ENCODE measurements around the gene SLC22A31.

DNA sequence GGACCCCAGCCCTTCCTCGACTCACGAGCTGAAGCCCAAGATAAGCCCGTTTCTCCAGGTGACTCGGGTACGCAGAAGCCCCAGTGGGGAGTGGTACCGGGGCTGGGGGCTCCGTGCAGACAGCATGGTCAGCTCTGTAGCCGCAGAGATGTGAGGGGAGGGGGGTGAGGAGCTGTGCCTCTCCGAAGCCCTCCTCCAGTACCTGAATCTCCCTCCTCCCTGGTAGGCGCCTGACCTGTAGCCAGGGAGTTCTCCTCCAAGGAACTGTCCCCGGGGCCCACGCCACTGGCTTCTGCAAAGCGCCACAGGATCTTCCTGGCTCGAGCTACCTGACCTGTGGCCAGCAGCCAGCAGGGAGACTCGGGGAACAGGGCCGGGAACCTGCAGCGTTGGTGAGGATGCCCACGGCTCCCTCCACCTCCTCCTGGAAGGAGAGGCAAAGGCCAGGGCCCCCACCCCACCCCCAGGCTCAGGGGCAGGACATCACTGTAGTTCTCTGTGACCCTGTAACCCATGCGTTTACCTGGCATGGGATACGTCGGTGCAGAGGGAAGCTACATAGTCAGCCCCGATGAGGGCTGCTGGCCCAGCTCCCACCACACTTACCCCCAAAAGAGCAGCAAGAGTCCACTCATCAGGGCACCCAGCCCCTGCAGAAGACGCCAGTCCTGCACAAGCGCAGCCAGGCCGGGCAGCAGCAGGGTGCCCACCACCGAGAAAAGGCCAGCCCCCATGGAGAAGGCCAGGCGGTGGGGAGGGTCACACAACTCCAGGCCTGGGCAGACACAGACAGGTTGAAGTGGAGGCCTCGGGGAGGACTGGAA, 1.7 kb downstream of the SLC22A31 start:
- no peak for TF ChIP-seq POLR2AphosphoS5 (IDR thresholded peaks at IDR 0.05; ENCODE audit: low read depth)
- TF ChIP-seq, protein P1, sequence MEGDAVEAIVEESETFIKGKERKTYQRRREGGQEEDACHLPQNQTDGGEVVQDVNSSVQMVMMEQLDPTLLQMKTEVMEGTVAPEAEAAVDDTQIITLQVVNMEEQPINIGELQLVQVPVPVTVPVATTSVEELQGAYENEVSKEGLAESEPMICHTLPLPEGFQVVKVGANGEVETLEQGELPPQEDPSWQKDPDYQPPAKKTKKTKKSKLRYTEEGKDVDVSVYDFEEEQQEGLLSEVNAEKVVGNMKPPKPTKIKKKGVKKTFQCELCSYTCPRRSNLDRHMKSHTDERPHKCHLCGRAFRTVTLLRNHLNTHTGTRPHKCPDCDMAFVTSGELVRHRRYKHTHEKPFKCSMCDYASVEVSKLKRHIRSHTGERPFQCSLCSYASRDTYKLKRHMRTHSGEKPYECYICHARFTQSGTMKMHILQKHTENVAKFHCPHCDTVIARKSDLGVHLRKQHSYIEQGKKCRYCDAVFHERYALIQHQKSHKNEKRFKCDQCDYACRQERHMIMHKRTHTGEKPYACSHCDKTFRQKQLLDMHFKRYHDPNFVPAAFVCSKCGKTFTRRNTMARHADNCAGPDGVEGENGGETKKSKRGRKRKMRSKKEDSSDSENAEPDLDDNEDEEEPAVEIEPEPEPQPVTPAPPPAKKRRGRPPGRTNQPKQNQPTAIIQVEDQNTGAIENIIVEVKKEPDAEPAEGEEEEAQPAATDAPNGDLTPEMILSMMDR (conservative IDR thresholded peaks at IDR 0.05; ENCODE audit: low read depth in 2 of 2) = no peak
- TF ChIP-seq, protein P2, sequence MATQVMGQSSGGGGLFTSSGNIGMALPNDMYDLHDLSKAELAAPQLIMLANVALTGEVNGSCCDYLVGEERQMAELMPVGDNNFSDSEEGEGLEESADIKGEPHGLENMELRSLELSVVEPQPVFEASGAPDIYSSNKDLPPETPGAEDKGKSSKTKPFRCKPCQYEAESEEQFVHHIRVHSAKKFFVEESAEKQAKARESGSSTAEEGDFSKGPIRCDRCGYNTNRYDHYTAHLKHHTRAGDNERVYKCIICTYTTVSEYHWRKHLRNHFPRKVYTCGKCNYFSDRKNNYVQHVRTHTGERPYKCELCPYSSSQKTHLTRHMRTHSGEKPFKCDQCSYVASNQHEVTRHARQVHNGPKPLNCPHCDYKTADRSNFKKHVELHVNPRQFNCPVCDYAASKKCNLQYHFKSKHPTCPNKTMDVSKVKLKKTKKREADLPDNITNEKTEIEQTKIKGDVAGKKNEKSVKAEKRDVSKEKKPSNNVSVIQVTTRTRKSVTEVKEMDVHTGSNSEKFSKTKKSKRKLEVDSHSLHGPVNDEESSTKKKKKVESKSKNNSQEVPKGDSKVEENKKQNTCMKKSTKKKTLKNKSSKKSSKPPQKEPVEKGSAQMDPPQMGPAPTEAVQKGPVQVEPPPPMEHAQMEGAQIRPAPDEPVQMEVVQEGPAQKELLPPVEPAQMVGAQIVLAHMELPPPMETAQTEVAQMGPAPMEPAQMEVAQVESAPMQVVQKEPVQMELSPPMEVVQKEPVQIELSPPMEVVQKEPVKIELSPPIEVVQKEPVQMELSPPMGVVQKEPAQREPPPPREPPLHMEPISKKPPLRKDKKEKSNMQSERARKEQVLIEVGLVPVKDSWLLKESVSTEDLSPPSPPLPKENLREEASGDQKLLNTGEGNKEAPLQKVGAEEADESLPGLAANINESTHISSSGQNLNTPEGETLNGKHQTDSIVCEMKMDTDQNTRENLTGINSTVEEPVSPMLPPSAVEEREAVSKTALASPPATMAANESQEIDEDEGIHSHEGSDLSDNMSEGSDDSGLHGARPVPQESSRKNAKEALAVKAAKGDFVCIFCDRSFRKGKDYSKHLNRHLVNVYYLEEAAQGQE (IDR thresholded peaks at IDR 0.05; ENCODE audit: unreplicated experiment) = no peak
- TF ChIP-seq ZNF331 (CRISPR knock-in tag; IDR thresholded peaks at IDR 0.05; ENCODE audit: low read depth) = no peak
- TF ChIP-seq CREB1 (CRISPR knock-in tag; IDR thresholded peaks at IDR 0.05; ENCODE audit: low read depth) = no peak
- no peak for TF ChIP-seq STAT1 (IDR thresholded peaks at IDR 0.05; ENCODE audit: unreplicated experiment)
- no peak for TF ChIP-seq JUNB (IDR thresholded peaks at IDR 0.05; ENCODE audit: unreplicated experiment)
- TF ChIP-seq EZH2phosphoT487 (IDR thresholded peaks at IDR 0.05; ENCODE audit: unreplicated experiment) = no peak
- TF ChIP-seq EZH2 (IDR thresholded peaks at IDR 0.05; ENCODE audit: low read depth, unreplicated experiment) = no peak
- TF ChIP-seq, protein P3, sequence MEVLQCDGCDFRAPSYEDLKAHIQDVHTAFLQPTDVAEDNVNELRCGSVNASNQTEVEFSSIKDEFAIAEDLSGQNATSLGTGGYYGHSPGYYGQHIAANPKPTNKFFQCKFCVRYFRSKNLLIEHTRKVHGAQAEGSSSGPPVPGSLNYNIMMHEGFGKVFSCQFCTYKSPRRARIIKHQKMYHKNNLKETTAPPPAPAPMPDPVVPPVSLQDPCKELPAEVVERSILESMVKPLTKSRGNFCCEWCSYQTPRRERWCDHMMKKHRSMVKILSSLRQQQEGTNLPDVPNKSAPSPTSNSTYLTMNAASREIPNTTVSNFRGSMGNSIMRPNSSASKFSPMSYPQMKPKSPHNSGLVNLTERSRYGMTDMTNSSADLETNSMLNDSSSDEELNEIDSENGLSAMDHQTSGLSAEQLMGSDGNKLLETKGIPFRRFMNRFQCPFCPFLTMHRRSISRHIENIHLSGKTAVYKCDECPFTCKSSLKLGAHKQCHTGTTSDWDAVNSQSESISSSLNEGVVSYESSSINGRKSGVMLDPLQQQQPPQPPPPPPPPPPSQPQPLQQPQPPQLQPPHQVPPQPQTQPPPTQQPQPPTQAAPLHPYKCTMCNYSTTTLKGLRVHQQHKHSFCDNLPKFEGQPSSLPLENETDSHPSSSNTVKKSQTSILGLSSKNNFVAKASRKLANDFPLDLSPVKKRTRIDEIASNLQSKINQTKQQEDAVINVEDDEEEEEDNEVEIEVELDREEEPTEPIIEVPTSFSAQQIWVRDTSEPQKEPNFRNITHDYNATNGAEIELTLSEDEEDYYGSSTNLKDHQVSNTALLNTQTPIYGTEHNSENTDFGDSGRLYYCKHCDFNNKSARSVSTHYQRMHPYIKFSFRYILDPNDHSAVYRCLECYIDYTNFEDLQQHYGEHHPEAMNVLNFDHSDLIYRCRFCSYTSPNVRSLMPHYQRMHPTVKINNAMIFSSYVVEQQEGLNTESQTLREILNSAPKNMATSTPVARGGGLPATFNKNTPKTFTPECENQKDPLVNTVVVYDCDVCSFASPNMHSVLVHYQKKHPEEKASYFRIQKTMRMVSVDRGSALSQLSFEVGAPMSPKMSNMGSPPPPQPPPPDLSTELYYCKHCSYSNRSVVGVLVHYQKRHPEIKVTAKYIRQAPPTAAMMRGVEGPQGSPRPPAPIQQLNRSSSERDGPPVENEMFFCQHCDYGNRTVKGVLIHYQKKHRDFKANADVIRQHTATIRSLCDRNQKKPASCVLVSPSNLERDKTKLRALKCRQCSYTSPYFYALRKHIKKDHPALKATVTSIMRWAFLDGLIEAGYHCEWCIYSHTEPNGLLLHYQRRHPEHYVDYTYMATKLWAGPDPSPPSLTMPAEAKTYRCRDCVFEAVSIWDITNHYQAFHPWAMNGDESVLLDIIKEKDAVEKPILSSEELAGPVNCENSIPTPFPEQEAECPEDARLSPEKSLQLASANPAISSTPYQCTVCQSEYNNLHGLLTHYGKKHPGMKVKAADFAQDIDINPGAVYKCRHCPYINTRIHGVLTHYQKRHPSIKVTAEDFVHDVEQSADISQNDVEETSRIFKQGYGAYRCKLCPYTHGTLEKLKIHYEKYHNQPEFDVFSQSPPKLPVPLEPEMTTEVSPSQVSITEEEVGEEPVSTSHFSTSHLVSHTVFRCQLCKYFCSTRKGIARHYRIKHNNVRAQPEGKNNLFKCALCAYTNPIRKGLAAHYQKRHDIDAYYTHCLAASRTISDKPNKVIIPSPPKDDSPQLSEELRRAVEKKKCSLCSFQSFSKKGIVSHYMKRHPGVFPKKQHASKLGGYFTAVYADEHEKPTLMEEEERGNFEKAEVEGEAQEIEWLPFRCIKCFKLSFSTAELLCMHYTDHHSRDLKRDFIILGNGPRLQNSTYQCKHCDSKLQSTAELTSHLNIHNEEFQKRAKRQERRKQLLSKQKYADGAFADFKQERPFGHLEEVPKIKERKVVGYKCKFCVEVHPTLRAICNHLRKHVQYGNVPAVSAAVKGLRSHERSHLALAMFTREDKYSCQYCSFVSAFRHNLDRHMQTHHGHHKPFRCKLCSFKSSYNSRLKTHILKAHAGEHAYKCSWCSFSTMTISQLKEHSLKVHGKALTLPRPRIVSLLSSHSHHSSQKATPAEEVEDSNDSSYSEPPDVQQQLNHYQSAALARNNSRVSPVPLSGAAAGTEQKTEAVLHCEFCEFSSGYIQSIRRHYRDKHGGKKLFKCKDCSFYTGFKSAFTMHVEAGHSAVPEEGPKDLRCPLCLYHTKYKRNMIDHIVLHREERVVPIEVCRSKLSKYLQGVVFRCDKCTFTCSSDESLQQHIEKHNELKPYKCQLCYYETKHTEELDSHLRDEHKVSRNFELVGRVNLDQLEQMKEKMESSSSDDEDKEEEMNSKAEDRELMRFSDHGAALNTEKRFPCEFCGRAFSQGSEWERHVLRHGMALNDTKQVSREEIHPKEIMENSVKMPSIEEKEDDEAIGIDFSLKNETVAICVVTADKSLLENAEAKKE (CRISPR knock-in tag; IDR thresholded peaks at IDR 0.05) = no peak
- TF ChIP-seq, protein P4, sequence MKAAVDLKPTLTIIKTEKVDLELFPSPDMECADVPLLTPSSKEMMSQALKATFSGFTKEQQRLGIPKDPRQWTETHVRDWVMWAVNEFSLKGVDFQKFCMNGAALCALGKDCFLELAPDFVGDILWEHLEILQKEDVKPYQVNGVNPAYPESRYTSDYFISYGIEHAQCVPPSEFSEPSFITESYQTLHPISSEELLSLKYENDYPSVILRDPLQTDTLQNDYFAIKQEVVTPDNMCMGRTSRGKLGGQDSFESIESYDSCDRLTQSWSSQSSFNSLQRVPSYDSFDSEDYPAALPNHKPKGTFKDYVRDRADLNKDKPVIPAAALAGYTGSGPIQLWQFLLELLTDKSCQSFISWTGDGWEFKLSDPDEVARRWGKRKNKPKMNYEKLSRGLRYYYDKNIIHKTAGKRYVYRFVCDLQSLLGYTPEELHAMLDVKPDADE (IDR thresholded peaks at IDR 0.05) = no peak

Data from GM23338 (cell line).